Spleen (tissue), 11 donors: ENCODE results near the gene MRM1. TPM values are rescaled to one million over a fixed set of nuclear protein-coding genes. Genes with fewer than 3 reads are reported as not detected.
A peak's percentile ranks its signal among the peaks of the same experiment; 100 is the strongest.

Experiments used
- DNase-seq: peaks from one replicate; pipeline ENCODE4 v3.0.0-alpha.2; 2020
- H3K27ac ChIP-seq, 8 donors: fragments of 200-600 bp; sonication (generic) in 7 of 8; 1 replicate in 4 of 8; 2 replicates in 4 of 8; pipeline versions ENCODE4 v1.5.0 to v1.8.0; 2016 to 2021; ENCODE audit warnings: inconsistent platforms in 4 of 8, mild to moderate bottlenecking in 4 of 8, moderate library complexity in 1 of 8
- H3K27me3 ChIP-seq, 7 donors: fragments of 200-600 bp; sonication (generic) in 6 of 7; replicated peaks in 1 of 7; 1 replicate in 4 of 7; 2 replicates in 3 of 7; pipeline versions ENCODE4 v1.5.0 to v1.8.0; 2016 to 2021; ENCODE audit warnings: inconsistent platforms in 3 of 7, mild to moderate bottlenecking in 1 of 7
- H3K36me3 ChIP-seq, 6 donors: fragments of 200-600 bp; sonication (generic) in 5 of 6; 1 replicate in 4 of 6; 2 replicates in 2 of 6; pipeline versions ENCODE4 v1.5.0 to v1.8.0; 2016 to 2021; ENCODE audit warnings: inconsistent platforms in 2 of 6
- H3K4me1 ChIP-seq, 6 donors: fragments of 200-600 bp; sonication (generic) in 5 of 6; 1 replicate in 3 of 6; 2 replicates in 3 of 6; pipeline versions ENCODE4 v1.5.0 to v1.8.0; 2016 to 2021; ENCODE audit warnings: inconsistent platforms in 3 of 6
- H3K4me3 ChIP-seq, 8 donors: fragments of 200-600 bp; sonication (generic) in 7 of 8; 1 replicate in 4 of 8; 2 replicates in 4 of 8; pipeline versions ENCODE4 v1.5.0 to v1.8.0; 2016 to 2021; ENCODE audit warnings: inconsistent platforms in 4 of 8, mild to moderate bottlenecking in 4 of 8, moderate library complexity in 2 of 8
- H3K9me3 ChIP-seq, 8 donors: fragments of 200-600 bp; sonication (generic) in 7 of 8; 1 replicate in 4 of 8; 2 replicates in 4 of 8; pipeline versions ENCODE4 v1.5.0 to v1.8.0; 2016 to 2021; ENCODE audit warnings: inconsistent platforms in 4 of 8
- CTCF ChIP-seq, 11 experiments: fragments of 200-600 bp in 7 of 11; fragments of 450-650 bp in 4 of 11; sonication (generic) in 4 of 11; IDR thresholded peaks in 8 of 11; conservative IDR thresholded peaks in 3 of 11; 1 replicate in 7 of 11; 2 replicates in 4 of 11; pipeline versions ENCODE4 v1.4.0 to v1.8.0; 2016 to 2021; ENCODE audit warnings: antibody characterized with exemption in 11 of 11, inconsistent platforms in 4 of 11, mild to moderate bottlenecking in 1 of 11
- POLR2A ChIP-seq, 3 donors: fragments of 450-650 bp; IDR thresholded peaks; one replicate each; pipeline ENCODE4 v1.5.1; 2017; ENCODE audit warnings: antibody characterized with exemption in 3 of 3, mild to moderate bottlenecking in 1 of 3
- POLR2AphosphoS5 ChIP-seq, 3 donors: sonication (generic); formaldehyde crosslinking; IDR thresholded peaks; one replicate each; pipeline ENCODE4 v1.5.1; 2017; ENCODE audit warnings: antibody characterized with exemption in 3 of 3
- WGBS, 5 donors: extraction: QIAGEN DNeasy Blood & Tissue Kit in 3 of 5; methylation state at CpG; one replicate each; pipeline versions ENCODE4 v1.1.5 to v1.1.7; 2013 to 2018; 5-methylcytosine and 5-hydroxymethylcytosine counted together
- intact Hi-C: fragments of 100-400 bp; cut with DNase I; formaldehyde crosslinking; loops from one replicate; pipeline ENCODE4 v1.15.0; 2023; ENCODE audit warnings: low total_unique reads
- polyA plus RNA-seq, 3 donors: library from polyadenylated mRNA; stranded (reverse); fragments of 200-250 nt; gene quantifications; one replicate each; pipeline ENCODE4 v1.2.1, GENCODE V29; 2013
- total RNA-seq, 7 donors: library from RNA; depleted of rRNA in 3 of 7; stranded (reverse); fragments of >200 nt in 3 of 7; fragmentation: NEBNext Ultra II Directional in 4 of 7; extraction: Animal tissue kit (Norgen Biotek cat#: 25700) in 4 of 7; gene quantifications; one replicate each; pipeline versions ENCODE4 v1.1.0 to v1.2.1, GENCODE V29; 2016 to 2021
- donor health status: healthy with polysubstance abuse.
- donor health status: DM: no; HTN: no; CAD: no; lungs with moderate emphysema.
- donor health status: DM: no; HTN: no; CAD: no.
- donor health status: Bipolar disorder and iron deficiency.
- donor health status: healthy.
- donor health status: DM: no; HTN: no; CAD: no.
- donor health status: DM: yes; HTN: yes; CAD: no.

MRM1 gene
- total and polyA plus RNA-seq, 10 donors = 5.4 to 13.8 (median 8.5) TPM

GRCh38 chr17:36592716-36593321 is 8.6 kb upstream of the MRM1 start:
- Histone ChIP-seq H3K27ac (no peak overlapping the region), H3K9me3 (no peaks in the 10 kb centered on the region), H3K4me3 (peak overlapping the region in 7 of 8 donors; percentile 68 to 93 (median 83)), H3K27me3 (peaks cover 0 to 9% (median 0%) of the 10 kb centered on the region in 7 donors), H3K36me3 (peaks cover 0 to 33% (median 17%) of the 10 kb centered on the region in 6 donors), H3K4me1 (peaks cover 5 to 45% (median 20%) of the 10 kb centered on the region in 6 donors)
- intact Hi-C loops = no loop called here
- TF ChIP-seq CTCF (IDR thresholded peaks at IDR 0.05 in 8 of 11, conservative IDR thresholded peaks at IDR 0.05 in 3 of 11) (no peak), POLR2AphosphoS5 (IDR thresholded peaks at IDR 0.05) (no peak), POLR2A (IDR thresholded peaks at IDR 0.05) (no peak)
- WGBS, 5 donors = 42 to 64% (median 59%) methylated on average over 4 of the region's 4 CpGs
- peak; percentile 52 for DNase-seq

- H3K9me3 ChIP-seq = no peaks in the 10 kb centered on the region
- intact Hi-C loops = no loop called here
- peak; percentile 44 for DNase-seq
- peaks cover 5 to 45% (median 20%) of the 10 kb centered on the region in 6 donors for H3K4me1 ChIP-seq
- no peak overlapping the region for H3K27ac ChIP-seq
- TF ChIP-seq POLR2AphosphoS5 (IDR thresholded peaks at IDR 0.05) (no peak), POLR2A (IDR thresholded peaks at IDR 0.05) (no peak), CTCF (IDR thresholded peaks at IDR 0.05 in 8 of 11, conservative IDR thresholded peaks at IDR 0.05 in 3 of 11) (no peak)
- peaks cover 0 to 23% (median 7%) of the 10 kb centered on the region in 6 donors for H3K36me3 ChIP-seq
- peaks cover 0 to 9% (median 0%) of the 10 kb centered on the region in 7 donors for H3K27me3 ChIP-seq
- no peak overlapping the region for H3K4me3 ChIP-seq
- WGBS, 5 donors = 71 to 88% (median 79%) methylated on average over 8 of the region's 8 CpGs
Measured at GRCh38 chr17:36593656-36594316, 7.6 kb upstream of the MRM1 start.

GRCh38 chr17:36594626-36595401 is 6.6 kb upstream of the MRM1 start:
- TF ChIP-seq CTCF (IDR thresholded peaks at IDR 0.05 in 8 of 11, conservative IDR thresholded peaks at IDR 0.05 in 3 of 11) = no peak
- TF ChIP-seq POLR2A (IDR thresholded peaks at IDR 0.05) = no peak
- no peak for TF ChIP-seq POLR2AphosphoS5 (IDR thresholded peaks at IDR 0.05)
- 64 to 88% (median 82%) methylated on average over 11 to 13 of the region's 13 CpGs for WGBS, 5 donors
- intact Hi-C loops = no loop called here
- Histone ChIP-seq H3K9me3 (no peaks in the 10 kb centered on the region), H3K4me3 (no peak overlapping the region), H3K27me3 (peaks cover 0 to 9% (median 0%) of the 10 kb centered on the region in 7 donors), H3K36me3 (peaks cover 0 to 13% (median 0%) of the 10 kb centered on the region in 6 donors), H3K27ac (no peak overlapping the region), H3K4me1 (peaks cover 5 to 39% (median 20%) of the 10 kb centered on the region in 6 donors)
- peak; percentile 34 for DNase-seq
